GM19099 (cell line): ENCODE data around the gene PDILT.
"Not testable (repeated sequence)": the region's sequence is repeated elsewhere in the genome, so short reads cannot be mapped to it uniquely, and the experiment has no call there.

ENCODE experiments used
- POLR2A ChIP-seq: IDR thresholded peaks from 3 replicates; pipeline ENCODE4 v1.6.1; 2011; ENCODE audit warnings: low read depth; ENCODE audit not compliant: insufficient read length; ENCODE audit errors: extremely low read depth

Gene PDILT

GRCh38 chr16:20404637-20405036 is at the start of gene PDILT:
Gene PDILT, minus strand, starts transcription at chr16:20404737. Its CDS starts 5,437 bp downstream, at chr16:20399300.
- no peak for TF ChIP-seq POLR2A

- TF ChIP-seq POLR2A, result not testable (repeated sequence)
Observed at GRCh38 chr16:20451364-20451763, 46.8 kb upstream of the PDILT start, which contains the start of gene ACSM2A. Gene ACSM2A, plus strand, starts transcription at chr16:20451521. Its CDS starts 8,594 bp downstream, at chr16:20460115.

- TF ChIP-seq POLR2A, result no peak
Observed at GRCh38 chr16:20441191-20441590, 36.7 kb upstream of the PDILT start.

GRCh38 chr16:20430948-20431347 is 26.4 kb upstream of the PDILT start:
- TF ChIP-seq POLR2A, result no peak

- no peak for TF ChIP-seq POLR2A
Observed at GRCh38 chr16:20424129-20424866, 19.8 kb upstream of the PDILT start.

- TF ChIP-seq POLR2A, result no peak
Observed at GRCh38 chr16:20415541-20415940, 11.0 kb upstream of the PDILT start.

GRCh38 chr16:20411055-20411454 is 6.5 kb upstream of the PDILT start:
- TF ChIP-seq POLR2A, result no peak

- TF ChIP-seq POLR2A, result no peak
Observed at GRCh38 chr16:20410121-20410723, 5.7 kb upstream of the PDILT start.

GRCh38 chr16:20409398-20410120 is 5.0 kb upstream of the PDILT start, which contains the start of gene ACSM5:
Gene ACSM5, plus strand, starts transcription at chr16:20409534. Its CDS starts 1,951 bp downstream, at chr16:20411485.
- TF ChIP-seq POLR2A, result no peak

- no peak for TF ChIP-seq POLR2A
Observed at GRCh38 chr16:20402651-20403050, 1.9 kb downstream of the PDILT start.

GRCh38 chr16:20401475-20402016 is 3.0 kb downstream of the PDILT start:
- TF ChIP-seq POLR2A, result no peak

GRCh38 chr16:20401066-20401465 is 3.5 kb downstream of the PDILT start:
- no peak for TF ChIP-seq POLR2A

- TF ChIP-seq POLR2A, result no peak
Observed at GRCh38 chr16:20399185-20399584, 5.4 kb downstream of the PDILT start.

- no peak for TF ChIP-seq POLR2A
Observed at GRCh38 chr16:20398603-20399002, 5.9 kb downstream of the PDILT start.

- TF ChIP-seq POLR2A, result no peak
Observed at GRCh38 chr16:20397468-20398074, 7.0 kb downstream of the PDILT start.

- TF ChIP-seq POLR2A, result no peak
Observed at GRCh38 chr16:20396846-20397467, 7.6 kb downstream of the PDILT start.
